Right hindlimb (tissue), 1 donor: Measurements from ENCODE around the gene KRT76.

ENCODE experiments used
- DNase-seq: peaks from one replicate; pipeline ENCODE4 v3.0.0-alpha.2; 2018

KRT76 gene

DNA sequence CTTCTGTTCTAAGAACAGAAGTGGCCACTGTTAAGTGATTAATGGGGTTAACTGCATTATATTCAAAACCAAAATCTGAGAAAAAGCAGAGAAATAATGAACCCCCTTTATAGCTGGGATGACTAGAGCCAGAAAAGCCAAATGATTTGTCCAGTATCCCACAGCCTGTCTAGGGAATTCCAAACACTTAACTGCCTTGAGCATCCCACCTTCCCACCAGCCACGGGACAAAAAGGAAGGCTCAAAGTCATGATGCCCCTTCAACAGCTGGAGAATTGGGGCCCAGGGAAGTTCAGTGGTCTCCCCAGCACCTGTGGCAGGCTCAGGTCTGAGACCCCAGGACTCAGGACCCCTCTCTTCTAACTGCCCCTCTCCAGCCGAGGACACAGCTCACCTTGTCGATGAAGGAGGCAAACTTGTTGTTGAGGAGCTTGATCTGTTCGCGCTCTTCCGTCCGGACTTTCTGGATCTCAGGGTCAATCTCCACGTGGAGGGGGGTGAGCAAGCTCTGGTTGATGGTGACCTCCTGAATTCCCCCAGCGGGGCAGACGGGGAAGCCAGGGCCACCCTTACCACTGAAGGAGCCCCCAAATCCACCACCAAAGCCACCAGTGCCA is 36.2 kb upstream of the KRT76 start:
- no peak for DNase-seq

DNA sequence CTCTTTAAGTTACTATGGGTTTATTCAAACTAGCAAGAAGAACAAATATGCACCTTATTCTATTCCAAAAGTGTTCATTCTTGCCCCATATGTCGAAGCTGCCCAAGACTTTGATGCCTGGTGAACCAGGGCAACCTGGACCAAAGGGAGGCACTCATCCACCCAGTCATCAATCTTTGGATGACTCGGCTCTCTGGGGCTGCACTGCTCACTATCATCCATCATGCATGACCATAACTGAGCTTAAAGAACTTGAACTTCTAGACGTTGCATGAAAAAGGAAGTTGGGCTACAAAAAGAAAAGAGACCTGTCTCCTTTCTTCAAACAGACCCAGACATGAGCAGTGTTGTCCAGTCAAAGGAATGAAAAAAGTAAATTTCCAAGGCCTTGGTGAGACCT is 35.6 kb upstream of the KRT76 start:
- no peak for DNase-seq

DNA sequence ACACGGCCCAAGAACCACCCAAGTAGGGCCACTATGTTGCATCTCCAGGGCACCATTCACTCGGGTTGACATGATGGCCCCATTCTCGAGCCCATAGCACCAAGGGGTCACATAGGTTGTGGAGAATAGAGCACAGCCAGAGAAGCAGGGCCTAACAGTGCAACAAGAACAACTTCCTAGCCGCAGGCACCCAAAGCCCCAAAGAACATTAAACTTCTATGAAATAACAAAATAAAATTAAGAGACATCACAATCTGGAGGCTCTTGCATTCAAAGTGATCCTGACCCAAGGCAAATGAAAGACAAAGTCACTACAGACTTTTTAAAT is 34.9 kb upstream of the KRT76 start:
- DNase-seq = no peak

DNA sequence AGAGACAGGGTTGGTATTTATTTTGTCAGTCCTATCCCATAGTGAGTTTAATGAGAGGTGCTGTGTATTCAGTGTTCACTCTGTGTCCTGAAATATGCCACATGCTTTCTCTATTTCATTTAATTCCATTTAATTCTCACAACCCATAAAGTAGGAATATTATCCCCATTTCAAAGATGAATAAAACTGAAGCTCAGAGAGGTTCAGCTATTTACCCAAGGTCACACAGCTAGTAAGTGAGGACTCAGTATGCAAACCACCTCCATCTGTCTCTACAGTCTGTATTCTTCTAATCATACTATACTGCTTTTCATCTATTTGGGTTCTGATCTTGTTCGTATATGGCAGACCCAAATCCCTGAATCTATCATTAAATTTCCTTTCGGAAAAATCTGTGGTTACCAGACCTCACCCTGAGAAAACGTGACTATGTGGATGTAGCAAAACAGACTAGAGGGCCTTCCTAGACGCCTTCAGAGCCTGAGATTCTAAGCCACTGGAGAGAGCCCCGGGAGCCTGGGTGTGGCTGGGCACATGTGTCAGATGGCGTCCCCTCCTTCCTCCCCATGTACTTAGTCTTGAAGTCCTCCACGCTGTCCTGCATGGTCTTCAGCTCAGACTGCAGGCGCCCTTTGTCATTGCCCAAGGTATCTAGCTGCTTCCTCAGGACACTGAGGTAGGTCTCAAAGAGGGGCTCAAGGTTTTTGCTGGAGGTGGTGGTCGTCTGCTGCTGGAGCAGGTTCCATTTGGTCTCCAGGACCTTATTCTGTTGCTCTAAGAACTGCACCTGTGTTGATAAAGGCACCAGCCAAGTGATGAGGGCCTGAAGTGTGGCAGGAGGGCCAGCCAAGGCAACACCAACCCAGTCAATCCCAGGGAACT is 34.3 kb upstream of the KRT76 start:
- DNase-seq = no peak

- DNase-seq = no peak
These were observed 33.4 kb upstream of the KRT76 start for GRCh38 chr12:52810554-52810953.

GRCh38 chr12:52809166-52809565 is 32.0 kb upstream of the KRT76 start:
- no peak for DNase-seq

DNA sequence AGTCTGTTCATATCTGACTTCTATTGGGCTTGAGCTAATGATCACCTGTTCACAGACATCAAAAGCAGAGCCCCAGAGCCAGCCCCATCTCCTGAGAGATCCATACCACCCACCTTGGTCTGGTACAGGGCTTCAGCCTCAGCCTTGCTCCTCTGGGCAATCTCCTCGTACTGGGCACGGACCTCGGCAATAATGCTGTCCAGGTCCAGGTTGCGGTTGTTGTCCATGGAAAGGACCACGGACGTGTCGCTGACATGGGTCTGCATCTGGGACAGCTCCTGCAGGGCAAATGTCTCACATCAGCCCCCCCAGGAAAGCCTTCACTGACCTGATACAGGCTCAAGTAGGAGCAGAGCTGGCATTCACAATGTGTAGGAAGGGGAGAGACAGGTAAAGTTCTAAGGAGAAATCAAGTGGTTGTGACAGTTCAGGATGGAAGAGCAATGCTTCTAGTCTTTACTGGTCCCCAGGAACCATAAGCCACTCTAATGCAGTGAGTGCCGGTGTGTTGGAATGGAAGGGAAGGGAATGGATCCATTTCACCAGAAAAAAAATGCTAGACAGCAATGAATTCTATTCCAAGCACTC is 31.5 kb upstream of the KRT76 start:
- no peak for DNase-seq

DNA sequence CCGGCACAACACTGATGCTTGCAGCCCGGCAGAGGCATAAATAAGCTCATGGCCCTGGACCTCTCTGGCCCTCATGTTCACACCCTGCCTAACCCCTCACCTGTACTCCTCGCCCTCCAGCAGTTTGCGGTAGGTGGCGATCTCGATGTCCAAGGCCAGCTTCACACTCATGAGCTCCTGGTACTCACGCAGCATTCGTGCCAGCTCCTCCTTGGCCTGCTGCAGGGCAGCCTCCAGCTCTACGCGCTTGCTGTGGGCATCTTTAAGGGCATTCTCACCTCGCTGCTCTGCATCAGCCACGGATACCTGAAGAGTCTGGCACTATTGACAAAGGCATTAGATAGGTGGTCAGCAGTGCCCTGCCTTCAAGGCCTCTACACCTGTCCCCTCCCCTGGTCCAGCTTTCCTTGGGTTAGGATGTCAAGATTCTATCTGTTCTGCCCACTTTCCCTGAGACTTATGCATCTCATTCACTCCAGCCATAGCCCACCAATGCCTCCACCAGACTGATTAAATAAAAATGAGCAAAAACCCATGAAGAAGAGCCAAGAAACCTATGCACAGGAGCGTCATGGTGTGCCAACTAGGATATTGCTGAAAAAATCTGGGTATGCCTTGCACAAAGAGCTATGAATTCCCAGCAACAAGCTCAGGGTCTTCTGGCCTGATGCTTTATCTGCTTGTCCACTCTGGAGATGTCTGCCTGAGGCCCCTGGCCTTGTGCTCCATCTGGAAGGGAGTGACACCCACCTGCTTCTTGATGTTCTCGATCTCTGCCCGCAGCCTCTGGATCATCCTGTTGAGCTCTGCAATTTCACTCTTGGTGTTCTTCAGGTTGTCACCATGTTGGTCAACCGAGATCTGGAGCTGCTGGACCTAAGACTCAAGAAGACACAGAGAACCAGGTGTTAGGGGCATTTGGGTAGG is 30.7 kb upstream of the KRT76 start:
- no peak for DNase-seq

GRCh38 chr12:52806821-52807543 is 29.8 kb upstream of the KRT76 start:
- DNase-seq = no peak

DNA sequence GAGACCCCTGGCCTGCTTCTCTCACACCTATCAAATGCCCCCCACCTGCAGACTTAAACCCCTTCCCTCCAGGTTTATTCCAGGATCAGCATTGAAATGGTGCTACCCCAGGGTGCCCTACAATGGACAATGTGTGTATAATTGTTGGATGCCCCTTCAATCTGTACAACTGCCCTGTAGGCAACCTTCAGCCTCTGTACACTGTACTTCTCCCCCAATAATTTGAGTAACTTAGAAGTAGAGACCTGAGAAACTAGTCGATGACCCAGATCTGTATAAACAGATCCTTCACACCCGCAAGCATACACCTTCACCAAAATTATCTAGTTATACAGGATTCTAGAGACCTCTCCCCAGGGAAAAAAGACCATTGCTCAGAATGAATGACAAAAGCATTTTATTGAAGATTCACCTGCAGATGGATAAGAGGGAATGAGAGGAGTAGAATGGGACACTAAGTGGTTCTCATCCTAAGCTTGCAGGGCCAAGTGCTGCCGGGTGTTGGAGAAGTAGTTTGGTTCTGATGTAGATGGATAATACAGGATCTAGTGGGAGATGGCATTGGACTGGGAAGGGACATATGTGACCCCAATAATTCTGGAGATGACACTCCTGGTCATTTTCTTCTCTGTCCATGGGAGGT is 29.1 kb upstream of the KRT76 start:
- no peak for DNase-seq

GRCh38 chr12:52805739-52806138 is 28.6 kb upstream of the KRT76 start:
- DNase-seq = no peak

DNA sequence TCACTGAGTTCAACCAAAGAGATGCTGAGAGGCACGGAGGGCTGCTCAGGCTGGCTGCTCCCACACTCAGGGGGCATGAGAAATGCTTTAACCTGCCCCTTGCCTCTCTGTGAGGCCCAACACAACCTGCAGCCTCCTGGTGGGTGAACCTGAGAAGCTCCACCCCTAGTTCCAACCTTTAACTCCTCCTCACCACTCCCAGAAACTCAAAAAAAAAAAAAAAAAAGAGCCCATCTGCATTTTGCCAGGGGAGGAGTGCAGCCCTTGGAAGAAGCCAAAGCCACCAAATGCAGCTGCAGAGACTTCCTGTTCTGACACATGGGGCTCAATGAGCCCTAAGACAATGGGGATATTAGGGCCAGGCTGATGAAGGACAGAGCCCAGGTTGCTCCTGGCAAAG is 27.9 kb upstream of the KRT76 start:
- DNase-seq = no peak

- no peak for DNase-seq
These were observed 25.3 kb upstream of the KRT76 start for GRCh38 chr12:52802442-52802841.

DNA sequence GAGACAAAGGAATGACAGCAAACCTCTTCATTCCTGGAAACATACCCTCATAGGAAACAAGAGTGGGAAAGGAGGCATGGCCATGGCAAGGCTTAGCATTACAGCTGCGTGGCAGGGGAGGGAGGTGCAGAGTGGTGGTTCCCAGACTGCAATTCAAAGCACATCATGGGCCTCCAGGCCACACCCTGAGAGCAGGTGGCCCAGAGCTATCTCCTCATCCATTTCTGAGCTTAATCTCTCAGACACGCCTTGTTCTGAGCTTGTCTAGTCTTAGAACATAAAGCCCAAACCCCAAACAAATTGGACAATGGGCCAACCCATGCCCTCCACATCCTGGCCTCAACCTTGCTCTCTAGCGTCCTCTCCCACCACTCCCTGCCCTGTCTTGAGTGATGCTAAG is 24.6 kb upstream of the KRT76 start:
- no peak for DNase-seq

GRCh38 chr12:52800259-52800917 is 23.2 kb upstream of the KRT76 start:
- no peak for DNase-seq

DNA sequence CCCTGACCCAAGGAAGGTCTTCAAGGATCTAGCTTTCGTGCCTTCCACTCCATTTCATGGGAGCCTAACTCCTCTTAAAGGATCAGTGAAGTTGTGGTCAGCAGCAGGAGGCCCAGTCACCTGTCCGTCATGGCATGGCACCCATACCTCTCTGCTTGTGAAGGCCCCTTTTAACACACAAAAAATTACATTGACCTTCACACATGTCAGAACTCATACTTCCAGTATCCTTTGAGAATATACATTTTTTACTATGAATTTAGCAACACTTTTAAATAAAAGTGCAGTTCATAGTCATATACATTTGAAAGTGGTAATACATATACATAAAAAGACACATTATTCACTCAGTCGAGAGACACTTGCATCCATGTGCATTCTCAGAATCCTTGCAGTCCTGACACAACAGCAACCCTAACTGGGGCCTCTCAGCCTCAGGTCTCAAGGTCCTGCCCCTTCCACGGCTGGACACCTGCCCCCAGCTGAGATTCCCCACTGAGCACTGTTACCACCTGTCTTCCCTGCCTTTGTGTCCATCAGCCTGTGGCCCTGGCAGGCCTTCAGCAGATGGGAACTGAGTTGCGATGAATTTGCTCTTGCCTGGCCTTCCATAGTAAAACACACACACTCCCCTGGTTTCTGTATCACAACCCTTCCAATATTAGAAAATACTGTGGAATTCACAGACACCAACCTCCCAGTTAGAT is 22.5 kb upstream of the KRT76 start:
- DNase-seq = no peak

GRCh38 chr12:52798671-52799504 is 21.7 kb upstream of the KRT76 start:
- no peak for DNase-seq

GRCh38 chr12:52798003-52798670 is 21.0 kb upstream of the KRT76 start:
- DNase-seq = no peak

DNA sequence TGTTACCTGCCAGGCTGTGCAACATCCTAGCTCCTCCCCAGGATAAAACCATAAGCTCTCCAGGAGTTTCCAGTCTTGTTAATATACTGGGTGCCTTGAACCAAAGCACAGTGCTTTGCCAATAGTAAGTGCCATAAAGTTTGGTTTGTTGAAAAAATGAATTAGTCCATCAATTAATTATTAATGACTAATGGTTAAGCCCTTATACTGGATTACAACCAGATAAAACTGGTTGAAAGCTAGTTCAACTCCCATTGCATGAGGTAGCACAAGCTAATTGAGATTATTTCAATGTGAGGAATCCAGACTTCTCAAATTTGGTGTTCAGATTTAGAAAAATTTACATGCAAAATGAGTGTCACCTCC is 20.4 kb upstream of the KRT76 start:
- DNase-seq = no peak
